Cardiac muscle cell (in vitro differentiated cells and primary cell): ENCODE measurements around the gene FMN2. TPM values are rescaled to one million over a fixed set of nuclear protein-coding genes. Genes with fewer than 3 reads are reported as not detected.
"Not testable (repeated sequence)": the region's sequence is repeated elsewhere in the genome, so short reads cannot be mapped to it uniquely, and the experiment has no call there.

Source experiments
- DNase-seq, 2 donors: peaks; one replicate each; pipeline versions ENCODE4 v3.0.0 to v3.0.0-alpha.2; 2010 to 2017; ENCODE audit warnings: low read depth in 1 of 2, low spot score in 1 of 2
- H3K27ac ChIP-seq: fragments of 200-600 bp; sonication (generic); 2 replicates; pipeline ENCODE4 v1.5.1; 2016
- H3K27me3 ChIP-seq: fragments of 200-600 bp; sonication (generic); 2 replicates; pipeline ENCODE4 v1.6.0; 2016; ENCODE audit warnings: control low read depth
- H3K36me3 ChIP-seq: fragments of 200-600 bp; sonication (generic); 2 replicates; pipeline ENCODE4 v1.5.1; 2016; ENCODE audit warnings: control low read depth
- H3K4me1 ChIP-seq: fragments of 200-600 bp; sonication (generic); 2 replicates; pipeline ENCODE4 v1.8.1; 2017; ENCODE audit warnings: low read depth, mild to moderate bottlenecking, mixed run types
- H3K4me3 ChIP-seq: fragments of 200-600 bp; sonication (generic); 2 replicates; pipeline ENCODE4 v1.5.1; 2016; ENCODE audit warnings: mild to moderate bottlenecking
- H3K9me3 ChIP-seq: fragments of 200-600 bp; sonication (generic); 2 replicates; pipeline ENCODE4 v1.5.1; 2017; ENCODE audit warnings: low read depth, mild to moderate bottlenecking, control low read depth
- polyA plus RNA-seq: library from polyadenylated mRNA; unstranded; fragments of >200 nt; fragmentation: Nextera tagmentation; extraction: Ambion mirVana; gene quantifications from 2 replicates; pipeline ENCODE4 v1.2.1, GENCODE V29; 2016
- total RNA-seq: library from RNA; depleted of rRNA; stranded (reverse); fragments of >200 nt; gene quantifications from 2 replicates; pipeline ENCODE4 v1.2.3, GENCODE V29; 2016
- TF ChIP-seq, protein P1 (sequence below): IDR thresholded peaks from 2 replicates; pipeline ENCODE4 v1.5.1; 2012; ENCODE audit warnings: low read depth, mild to moderate bottlenecking, low read length

The FMN2 gene
- total and polyA plus RNA-seq, 2 experiments from 2014 or later, result 0.42 to 2.7 TPM

- Histone ChIP-seq H3K27ac (no peak overlapping the region), H3K27me3 (no peaks in the 10 kb centered on the region), H3K36me3 (no peaks in the 10 kb centered on the region), H3K4me1 (peaks cover 3% of the 10 kb centered on the region), H3K9me3 (no peaks in the 10 kb centered on the region), H3K4me3 (no peak overlapping the region)
- peak in 1 of 2 donors; percentile 29 for DNase-seq
- TF ChIP-seq, protein P1, sequence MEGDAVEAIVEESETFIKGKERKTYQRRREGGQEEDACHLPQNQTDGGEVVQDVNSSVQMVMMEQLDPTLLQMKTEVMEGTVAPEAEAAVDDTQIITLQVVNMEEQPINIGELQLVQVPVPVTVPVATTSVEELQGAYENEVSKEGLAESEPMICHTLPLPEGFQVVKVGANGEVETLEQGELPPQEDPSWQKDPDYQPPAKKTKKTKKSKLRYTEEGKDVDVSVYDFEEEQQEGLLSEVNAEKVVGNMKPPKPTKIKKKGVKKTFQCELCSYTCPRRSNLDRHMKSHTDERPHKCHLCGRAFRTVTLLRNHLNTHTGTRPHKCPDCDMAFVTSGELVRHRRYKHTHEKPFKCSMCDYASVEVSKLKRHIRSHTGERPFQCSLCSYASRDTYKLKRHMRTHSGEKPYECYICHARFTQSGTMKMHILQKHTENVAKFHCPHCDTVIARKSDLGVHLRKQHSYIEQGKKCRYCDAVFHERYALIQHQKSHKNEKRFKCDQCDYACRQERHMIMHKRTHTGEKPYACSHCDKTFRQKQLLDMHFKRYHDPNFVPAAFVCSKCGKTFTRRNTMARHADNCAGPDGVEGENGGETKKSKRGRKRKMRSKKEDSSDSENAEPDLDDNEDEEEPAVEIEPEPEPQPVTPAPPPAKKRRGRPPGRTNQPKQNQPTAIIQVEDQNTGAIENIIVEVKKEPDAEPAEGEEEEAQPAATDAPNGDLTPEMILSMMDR, result no peak
Measured at GRCh38 chr1:240312872-240313271, 221.2 kb downstream of the FMN2 start.

DNA sequence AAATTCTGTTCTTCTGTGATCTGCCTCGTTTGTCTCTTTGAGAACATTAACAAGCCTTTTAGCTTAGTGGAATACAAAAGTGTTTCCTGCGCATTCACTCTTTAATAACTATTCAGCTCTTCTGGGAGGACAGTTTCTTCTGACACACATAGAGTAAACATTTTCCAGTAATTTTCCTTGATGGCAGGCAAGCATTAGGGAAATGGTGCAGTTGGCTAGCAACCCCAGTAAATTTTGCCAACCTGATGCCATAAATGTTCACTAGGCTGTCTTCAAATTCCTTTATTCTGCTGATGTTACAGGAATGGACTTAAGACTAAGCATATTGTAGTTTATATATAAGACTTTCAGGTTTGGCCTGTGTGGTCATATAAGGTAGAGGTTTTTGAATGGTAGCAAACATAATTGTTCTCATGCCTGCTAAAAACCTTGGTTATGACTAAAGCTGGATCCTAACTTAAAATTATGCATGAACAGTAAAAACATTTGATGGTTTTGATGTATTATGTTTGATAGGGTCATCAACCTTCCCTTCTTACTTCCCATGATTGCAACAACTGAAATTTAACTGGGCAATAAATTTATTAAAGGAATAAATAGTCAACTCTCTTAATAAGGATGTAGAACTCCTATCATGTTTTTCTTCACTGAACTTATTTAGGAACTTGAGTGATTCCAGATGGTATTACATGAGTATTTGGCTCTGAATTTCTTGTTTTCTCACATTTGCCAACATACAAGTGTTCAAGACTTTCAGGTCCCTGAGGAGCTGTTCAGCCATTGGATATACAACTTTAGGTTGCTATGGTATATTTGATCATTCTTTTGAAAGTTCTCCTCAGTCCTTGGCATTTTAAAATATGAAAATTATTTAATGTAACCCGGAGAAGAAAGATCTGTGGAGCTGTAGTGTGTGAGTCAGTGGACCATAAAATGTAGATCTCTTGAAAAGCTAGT lies 223.4 kb downstream of the FMN2 start:
- Histone ChIP-seq H3K4me1 (peaks cover 3% of the 10 kb centered on the region), H3K9me3 (no peaks in the 10 kb centered on the region)

DNA sequence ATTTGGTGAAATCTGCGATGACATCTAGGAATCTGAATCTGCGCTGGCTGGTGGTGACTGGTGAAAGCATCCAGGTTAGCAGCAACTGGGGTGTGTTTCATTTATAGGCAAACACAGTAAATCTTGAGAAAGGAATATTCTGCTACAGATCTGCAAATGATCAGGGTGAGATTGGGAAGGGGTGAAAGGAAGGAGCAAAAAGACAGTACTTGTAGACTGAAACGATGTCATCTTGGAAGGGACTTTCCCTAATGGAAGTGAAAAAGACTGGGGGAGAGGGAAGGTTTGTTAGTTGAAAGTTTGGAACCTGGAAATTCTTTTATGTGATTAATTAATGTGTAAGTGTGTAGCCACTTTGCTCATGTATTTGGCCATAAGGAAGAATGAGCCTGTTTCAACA lies 228.3 kb downstream of the FMN2 start:
- TF ChIP-seq, protein P1, result no peak
- H3K27me3 ChIP-seq, result no peaks in the 10 kb centered on the region
- H3K9me3 ChIP-seq, result no peaks in the 10 kb centered on the region
- no peak overlapping the region for H3K4me3 ChIP-seq
- no peak overlapping the region for H3K27ac ChIP-seq
- no peak for DNase-seq
- no peaks in the 10 kb centered on the region for H3K4me1 ChIP-seq
- H3K36me3 ChIP-seq, result no peaks in the 10 kb centered on the region

More for the DNA sequence above, 223.4 kb downstream of the FMN2 start:
- Histone ChIP-seq H3K4me3 (no peak overlapping the region), H3K27ac (no peak overlapping the region), H3K27me3 (no peaks in the 10 kb centered on the region), H3K36me3 (no peaks in the 10 kb centered on the region)
- TF ChIP-seq, protein P1, result no peak
- DNase-seq, result no peak

- no peaks in the 10 kb centered on the region for H3K27me3 ChIP-seq
- no peak overlapping the region for H3K4me3 ChIP-seq
- TF ChIP-seq, protein P1, result no peak
- DNase-seq, result no peak
- no peaks in the 10 kb centered on the region for H3K4me1 ChIP-seq
- H3K27ac ChIP-seq, result no peak overlapping the region
- H3K9me3 ChIP-seq, result no peaks in the 10 kb centered on the region
- H3K36me3 ChIP-seq, result no peaks in the 10 kb centered on the region
Measured at GRCh38 chr1:240320659-240321058, 229.0 kb downstream of the FMN2 start.

DNA sequence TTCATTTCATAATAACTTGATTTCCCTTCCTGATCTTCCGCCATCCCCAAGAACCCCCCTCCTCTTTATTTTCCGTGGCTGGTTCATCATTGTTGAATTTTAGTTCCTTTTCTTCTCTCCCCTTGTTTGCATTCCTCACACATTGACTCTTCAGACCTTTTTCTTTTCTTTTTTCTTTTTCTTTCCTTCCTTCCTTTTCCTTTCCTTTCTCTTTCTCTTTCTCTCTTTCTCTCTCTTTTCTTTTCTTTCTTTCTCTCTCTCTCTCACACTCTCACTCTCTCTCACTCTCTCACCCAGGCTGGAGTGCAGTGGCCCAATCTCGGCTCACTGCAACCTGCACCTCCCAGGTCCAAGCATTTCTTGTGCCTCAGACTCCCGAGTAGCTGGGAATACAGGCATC lies 231.3 kb downstream of the FMN2 start:
- Histone ChIP-seq H3K27ac (no peak overlapping the region), H3K4me1 (no peaks in the 10 kb centered on the region), H3K4me3 (no peak overlapping the region), H3K27me3 (no peaks in the 10 kb centered on the region), H3K36me3 (no peaks in the 10 kb centered on the region), H3K9me3 (no peaks in the 10 kb centered on the region)
- TF ChIP-seq, protein P1, result no peak
- DNase-seq, result no peak

DNA sequence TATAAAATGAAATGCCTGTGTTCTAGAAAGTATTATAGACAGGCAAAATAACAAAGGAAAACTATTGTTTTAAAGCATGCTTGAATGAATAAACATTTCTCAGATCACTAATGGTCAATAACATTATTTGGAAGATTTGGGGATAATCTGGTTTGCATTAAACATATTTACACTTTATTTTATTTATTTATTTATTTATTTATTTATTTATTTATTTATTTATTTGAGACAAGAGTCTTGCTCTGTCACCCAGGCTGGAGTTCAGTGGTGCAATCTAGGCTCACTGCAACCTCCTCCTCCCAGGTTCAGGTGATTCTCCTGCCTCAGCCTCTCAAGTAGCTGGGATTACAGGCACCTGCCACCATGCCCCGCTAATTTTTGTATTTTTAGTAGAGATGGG lies 236.7 kb downstream of the FMN2 start:
- H3K9me3 ChIP-seq, H3K4me3 ChIP-seq, H3K27ac ChIP-seq, H3K36me3 ChIP-seq, H3K27me3 ChIP-seq, DNase-seq: not testable (repeated sequence)
- H3K4me1 ChIP-seq, result peaks cover 13% of the 10 kb centered on the region
